ENCODE measurements around the gene TMEM253. TPM values are rescaled to one million over a fixed set of nuclear protein-coding genes. Genes with fewer than 3 reads are reported as not detected.

Gene TMEM253
- total RNA-seq, 1 experiment from 2014 or later: 0.59 TPM

- intact Hi-C loops (cut with micrococcal nuclease): no loop called here
- CTCF ChIA-PET: no interaction called here
- Histone ChIP-seq H3K9ac (ENCODE audit: low read length) (no peak overlapping the region), H3K27ac (ENCODE audit: low read depth, low read length) (no peak overlapping the region), H3K9me3 (ENCODE audit: control insufficient read depth in 1 of 2, insufficient read depth in 1 of 2, low read depth in 1 of 2, low read length in 2 of 2) (no peaks in the 10 kb centered on the region), H4K20me1 (ENCODE audit: insufficient read depth) (no peaks in the 10 kb centered on the region), H3K4me3 (replicated peaks in 1 of 2; ENCODE audit: low read depth in 1 of 2, low read length in 2 of 2) (no peak overlapping the region), H3K36me3 (ENCODE audit: control insufficient read depth in 1 of 2, insufficient read depth in 2 of 2, low read length in 2 of 2) (no peaks in the 10 kb centered on the region; a peak in 1 of 4 replicates), H3K4me2 (ENCODE audit: low read length) (no peak overlapping the region), H3K4me1 (ENCODE audit: control insufficient read depth in 1 of 2, insufficient read depth in 2 of 2, low read length in 2 of 2) (peaks cover 7 to 22% of the 10 kb centered on the region in 2 experiments), H2AFZ (ENCODE audit: low read depth, low read length, poor library complexity, severe bottlenecking) (no peak overlapping the region), H3K79me2 (ENCODE audit: insufficient read depth, low read length) (no peaks in the 10 kb centered on the region), H3K9me2 (ENCODE audit: insufficient read depth) (no peaks in the 10 kb centered on the region), H3K27me3 (ENCODE audit: insufficient read depth, low read length) (0 out of 2 replicates have a peak, but pooled peaks cover 4% of the 10 kb centered on the region)
- BruUV-seq (replicated peaks): no TSS peak
- POLR2A ChIA-PET: no interaction called here
- ATAC-seq (no peak), DNase-seq (ENCODE audit: low read depth, low spot score) (no peak)
- RAD21 ChIA-PET (ENCODE audit: low non-redundant PET in 1 of 2, low total read pairs in 2 of 2, uncharacterized antibody in 2 of 2, unreplicated experiment in 2 of 2): no interaction called here
- TF ChIP-seq, protein P1, sequence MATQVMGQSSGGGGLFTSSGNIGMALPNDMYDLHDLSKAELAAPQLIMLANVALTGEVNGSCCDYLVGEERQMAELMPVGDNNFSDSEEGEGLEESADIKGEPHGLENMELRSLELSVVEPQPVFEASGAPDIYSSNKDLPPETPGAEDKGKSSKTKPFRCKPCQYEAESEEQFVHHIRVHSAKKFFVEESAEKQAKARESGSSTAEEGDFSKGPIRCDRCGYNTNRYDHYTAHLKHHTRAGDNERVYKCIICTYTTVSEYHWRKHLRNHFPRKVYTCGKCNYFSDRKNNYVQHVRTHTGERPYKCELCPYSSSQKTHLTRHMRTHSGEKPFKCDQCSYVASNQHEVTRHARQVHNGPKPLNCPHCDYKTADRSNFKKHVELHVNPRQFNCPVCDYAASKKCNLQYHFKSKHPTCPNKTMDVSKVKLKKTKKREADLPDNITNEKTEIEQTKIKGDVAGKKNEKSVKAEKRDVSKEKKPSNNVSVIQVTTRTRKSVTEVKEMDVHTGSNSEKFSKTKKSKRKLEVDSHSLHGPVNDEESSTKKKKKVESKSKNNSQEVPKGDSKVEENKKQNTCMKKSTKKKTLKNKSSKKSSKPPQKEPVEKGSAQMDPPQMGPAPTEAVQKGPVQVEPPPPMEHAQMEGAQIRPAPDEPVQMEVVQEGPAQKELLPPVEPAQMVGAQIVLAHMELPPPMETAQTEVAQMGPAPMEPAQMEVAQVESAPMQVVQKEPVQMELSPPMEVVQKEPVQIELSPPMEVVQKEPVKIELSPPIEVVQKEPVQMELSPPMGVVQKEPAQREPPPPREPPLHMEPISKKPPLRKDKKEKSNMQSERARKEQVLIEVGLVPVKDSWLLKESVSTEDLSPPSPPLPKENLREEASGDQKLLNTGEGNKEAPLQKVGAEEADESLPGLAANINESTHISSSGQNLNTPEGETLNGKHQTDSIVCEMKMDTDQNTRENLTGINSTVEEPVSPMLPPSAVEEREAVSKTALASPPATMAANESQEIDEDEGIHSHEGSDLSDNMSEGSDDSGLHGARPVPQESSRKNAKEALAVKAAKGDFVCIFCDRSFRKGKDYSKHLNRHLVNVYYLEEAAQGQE (IDR thresholded peaks at IDR 0.05; ENCODE audit: low read depth): no peak
- TF ChIP-seq ZFX (IDR thresholded peaks at IDR 0.05) (no peak), POLR2AphosphoS5 (IDR thresholded peaks at IDR 0.05; ENCODE audit: low read depth, low read length) (no peak), SRF (IDR thresholded peaks at IDR 0.05; ENCODE audit: low read depth) (no peak), ZBTB33 (IDR thresholded peaks at IDR 0.05; ENCODE audit: extremely low read depth, insufficient replicate concordance, low read length) (no peak), ZNF274 (IDR thresholded peaks at IDR 0.05; ENCODE audit: low read depth, low read length) (no peak), TCF7L2 (IDR thresholded peaks at IDR 0.05; ENCODE audit: borderline replicate concordance, extremely low read depth, insufficient read depth, insufficient read length) (no peak), ATF3 (IDR thresholded peaks at IDR 0.05) (no peak)
- TF ChIP-seq, protein P2, sequence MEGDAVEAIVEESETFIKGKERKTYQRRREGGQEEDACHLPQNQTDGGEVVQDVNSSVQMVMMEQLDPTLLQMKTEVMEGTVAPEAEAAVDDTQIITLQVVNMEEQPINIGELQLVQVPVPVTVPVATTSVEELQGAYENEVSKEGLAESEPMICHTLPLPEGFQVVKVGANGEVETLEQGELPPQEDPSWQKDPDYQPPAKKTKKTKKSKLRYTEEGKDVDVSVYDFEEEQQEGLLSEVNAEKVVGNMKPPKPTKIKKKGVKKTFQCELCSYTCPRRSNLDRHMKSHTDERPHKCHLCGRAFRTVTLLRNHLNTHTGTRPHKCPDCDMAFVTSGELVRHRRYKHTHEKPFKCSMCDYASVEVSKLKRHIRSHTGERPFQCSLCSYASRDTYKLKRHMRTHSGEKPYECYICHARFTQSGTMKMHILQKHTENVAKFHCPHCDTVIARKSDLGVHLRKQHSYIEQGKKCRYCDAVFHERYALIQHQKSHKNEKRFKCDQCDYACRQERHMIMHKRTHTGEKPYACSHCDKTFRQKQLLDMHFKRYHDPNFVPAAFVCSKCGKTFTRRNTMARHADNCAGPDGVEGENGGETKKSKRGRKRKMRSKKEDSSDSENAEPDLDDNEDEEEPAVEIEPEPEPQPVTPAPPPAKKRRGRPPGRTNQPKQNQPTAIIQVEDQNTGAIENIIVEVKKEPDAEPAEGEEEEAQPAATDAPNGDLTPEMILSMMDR (IDR thresholded peaks at IDR 0.05 in 2 of 3, conservative IDR thresholded peaks at IDR 0.05 in 1 of 3; ENCODE audit: borderline replicate concordance in 1 of 3, insufficient read depth in 1 of 3, low read depth in 2 of 3, low read length in 2 of 3): no peak
Measured at GRCh38 chr14:21073921-21074320, 26.9 kb upstream of the TMEM253 start.
